Measurements from ENCODE around the gene NINJ2. TPM values are rescaled to one million over a fixed set of nuclear protein-coding genes. Genes with fewer than 3 reads are reported as not detected.

NINJ2 gene
- total and polyA plus RNA-seq, 7 donors, result 2.0 to 12.3 (median 7.2) TPM

DNA sequence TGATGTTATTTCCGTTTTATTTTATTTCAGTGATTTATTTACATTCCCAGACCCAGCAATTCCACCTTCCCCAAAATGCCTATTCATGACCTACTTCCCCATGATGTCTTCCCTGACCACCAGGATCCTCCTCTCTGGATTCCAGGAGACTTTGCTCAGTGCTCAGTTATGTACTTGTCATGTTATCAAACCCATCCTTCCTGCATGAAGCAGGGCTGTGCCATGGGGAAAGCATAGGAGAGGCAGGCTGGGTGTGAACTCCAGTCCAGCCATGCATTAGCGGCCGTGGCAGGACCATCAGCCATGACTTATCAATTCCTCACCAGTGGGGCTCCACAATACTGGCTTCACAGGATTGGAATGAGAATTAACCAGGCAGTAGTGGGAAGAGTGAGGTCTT is 145.7 kb downstream of the NINJ2 start:
- WGBS, 2 donors, result 73 to 80% methylated on average over 3 of the region's 3 CpGs
- intact Hi-C loops (cut with DNase I), result no loop called here
- no peak for DNase-seq
- no peaks in the 10 kb centered on the region for H3K36me3 ChIP-seq
- H3K4me1 ChIP-seq, result no peaks in the 10 kb centered on the region
- peaks cover 0 to 23% (median 0%) of the 10 kb centered on the region in 3 donors for H3K27me3 ChIP-seq
- no peaks in the 10 kb centered on the region for H3K9me3 ChIP-seq
- no peak overlapping the region for H3K27ac ChIP-seq
- H3K4me3 ChIP-seq, result no peak overlapping the region
- TF ChIP-seq POLR2AphosphoS5 (IDR thresholded peaks at IDR 0.05) (no peak), EP300 (IDR thresholded peaks at IDR 0.05) (no peak), POLR2A (IDR thresholded peaks at IDR 0.05) (no peak)

Small RNA genes within 50 kb of the gene (small RNA-seq; reads per million reads assigned to genes)
- 0 reads per million in 3 donors for gene RNU7-103P

Other genes with a start within 250 kb of the NINJ2 start
- under 1 TPM; under 0.01 to 0.36 (median 0.23) TPM for gene B4GALNT3, start 203.5 kb downstream of the NINJ2 start, total RNA-seq
- gene B4GALNT3, start 203.5 kb downstream of the NINJ2 start, polyA plus RNA-seq, result 10 to 100 TPM in 2 of 3 donors, 1 to 10 TPM in 1; 8.4 to 74.2 (median 12.0) TPM
- 100 to 1,000 TPM in 1 of 4 donors, 10 to 100 TPM in 3; 73.6 to 146 (median 84.8) TPM for gene WNK1, start 89.1 kb upstream of the NINJ2 start, total RNA-seq
- 10 to 100 TPM; 13.2 to 39.8 (median 17.1) TPM for gene WNK1, start 89.1 kb upstream of the NINJ2 start, polyA plus RNA-seq

Measured in sigmoid colon (tissue), 7 donors.